Suprapubic skin (tissue), 4 donors: ENCODE data around the gene KRTAP5-3. TPM values are rescaled to one million over a fixed set of nuclear protein-coding genes. Genes with fewer than 3 reads are reported as not detected.

Experiments used
- DNase-seq, 2 donors: peaks; one replicate each; pipeline ENCODE4 v3.0.0-alpha.2; 2019; ENCODE audit warnings: low spot score in 2 of 2
- H3K27ac ChIP-seq: fragments of 200-600 bp; sonication (generic); one replicate; pipeline ENCODE4 v1.5.1; 2019
- H3K27me3 ChIP-seq: fragments of 200-600 bp; sonication (generic); one replicate; pipeline ENCODE4 v1.5.1; 2019
- H3K36me3 ChIP-seq: fragments of 200-600 bp; sonication (generic); one replicate; pipeline ENCODE4 v1.5.1; 2019
- H3K4me1 ChIP-seq: fragments of 200-600 bp; sonication (generic); one replicate; pipeline ENCODE4 v1.5.1; 2019
- H3K4me3 ChIP-seq: fragments of 200-600 bp; sonication (generic); one replicate; pipeline ENCODE4 v1.5.1; 2019; ENCODE audit warnings: mild to moderate bottlenecking
- H3K9me3 ChIP-seq: fragments of 200-600 bp; sonication (generic); one replicate; pipeline ENCODE4 v1.5.1; 2019
- CTCF ChIP-seq, 2 donors: fragments of 200-600 bp in 1 of 2; fragments of 450-650 bp in 1 of 2; sonication (generic) in 1 of 2; IDR thresholded peaks; one replicate each; pipeline ENCODE4 v1.5.1; 2016 to 2019; ENCODE audit warnings: antibody characterized with exemption in 2 of 2, mild to moderate bottlenecking in 1 of 2, moderate library complexity in 1 of 2
- EP300 ChIP-seq: sonication (generic); formaldehyde crosslinking; IDR thresholded peaks from one replicate; pipeline ENCODE4 v1.6.1; 2017; ENCODE audit warnings: antibody characterized with exemption
- POLR2A ChIP-seq, 2 donors: fragments of 450-650 bp; IDR thresholded peaks; one replicate each; pipeline ENCODE4 v1.6.1; 2017; ENCODE audit warnings: antibody characterized with exemption in 2 of 2, mild to moderate bottlenecking in 2 of 2, moderate library complexity in 2 of 2
- POLR2AphosphoS5 ChIP-seq, 3 donors: sonication (generic); formaldehyde crosslinking; IDR thresholded peaks; one replicate each; pipeline ENCODE4 v1.6.1; 2017; ENCODE audit warnings: antibody characterized with exemption in 3 of 3
- WGBS: methylation state at CpG from one replicate; pipeline ENCODE4 v1.1.5; 2018; 5-methylcytosine and 5-hydroxymethylcytosine counted together
- total RNA-seq, 4 donors: library from RNA; depleted of rRNA; stranded (reverse); fragments of >200 nt; gene quantifications; one replicate each; pipeline ENCODE4 v1.1.0, GENCODE V29; 2016

The KRTAP5-3 gene
- total RNA-seq, 4 donors from 2014 or later = 3.7 to 14.9 (median 4.4) TPM; not detected in 1

GRCh38 chr11:1570896-1571759, 37.1 kb downstream of the KRTAP5-3 start:
- Histone ChIP-seq H3K27ac (peak overlapping the region; percentile 7), H3K9me3 (no peaks in the 10 kb centered on the region), H3K4me1 (peaks cover 46% of the 10 kb centered on the region), H3K4me3 (peak overlapping the region; percentile 55), H3K27me3 (peaks cover 38% of the 10 kb centered on the region), H3K36me3 (no peaks in the 10 kb centered on the region)
- peak in 1 of 2 donors; percentile 75 for DNase-seq
- WGBS = no CpG with 5 or more reads among the region's 58 CpGs
- no peak for TF ChIP-seq POLR2AphosphoS5 (IDR thresholded peaks at IDR 0.05)
- no peak for TF ChIP-seq EP300
- TF ChIP-seq POLR2A (IDR thresholded peaks at IDR 0.05) = no peak
- no peak for TF ChIP-seq CTCF (IDR thresholded peaks at IDR 0.05)

- 80% methylated on average over 2 of the region's 8 CpGs for WGBS
- TF ChIP-seq POLR2A (IDR thresholded peaks at IDR 0.05) (no peak), CTCF (IDR thresholded peaks at IDR 0.05) (no peak), POLR2AphosphoS5 (IDR thresholded peaks at IDR 0.05) (no peak), EP300 (no peak)
- Histone ChIP-seq H3K36me3 (peaks cover 2% of the 10 kb centered on the region), H3K4me1 (peaks cover 46% of the 10 kb centered on the region), H3K9me3 (no peaks in the 10 kb centered on the region), H3K27me3 (peaks cover 32% of the 10 kb centered on the region), H3K27ac (no peak overlapping the region), H3K4me3 (no peak overlapping the region)
- DNase-seq = no peak
Observed at GRCh38 chr11:1570531-1570895, 37.8 kb downstream of the KRTAP5-3 start.

DNA sequence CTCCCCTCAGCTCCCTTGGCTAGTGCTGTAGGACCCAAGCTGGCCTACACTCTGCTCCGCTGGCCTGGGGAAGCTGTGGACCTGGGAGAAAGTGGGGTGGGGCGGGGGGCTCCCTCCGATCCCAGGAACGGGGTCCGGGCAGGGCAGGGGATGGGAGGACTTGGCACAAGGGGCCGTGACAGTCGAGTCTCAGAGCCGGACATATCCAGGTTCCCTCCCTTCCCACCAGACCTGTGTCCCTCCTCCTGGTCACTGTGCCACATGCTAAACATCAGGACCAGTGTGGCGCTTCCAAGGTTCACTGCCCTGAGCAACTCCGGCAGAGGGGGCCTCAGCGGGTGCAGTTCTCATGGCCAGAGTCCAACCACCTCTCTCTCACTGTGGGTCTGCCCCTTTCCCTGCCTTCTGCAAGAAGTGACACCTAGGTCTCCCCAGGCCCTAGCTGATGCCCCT, 38.2 kb downstream of the KRTAP5-3 start:
- Histone ChIP-seq H3K27ac (no peak overlapping the region), H3K36me3 (peaks cover 3% of the 10 kb centered on the region), H3K27me3 (peaks cover 27% of the 10 kb centered on the region), H3K9me3 (no peaks in the 10 kb centered on the region), H3K4me3 (no peak overlapping the region), H3K4me1 (peaks cover 46% of the 10 kb centered on the region)
- peak in 1 of 2 donors; percentile 66 for DNase-seq
- no peak for TF ChIP-seq EP300
- TF ChIP-seq CTCF (IDR thresholded peaks at IDR 0.05) = no peak
- no peak for TF ChIP-seq POLR2A (IDR thresholded peaks at IDR 0.05)
- TF ChIP-seq POLR2AphosphoS5 (IDR thresholded peaks at IDR 0.05) = no peak
- WGBS = 61% methylated on average over 3 of the region's 11 CpGs

DNA sequence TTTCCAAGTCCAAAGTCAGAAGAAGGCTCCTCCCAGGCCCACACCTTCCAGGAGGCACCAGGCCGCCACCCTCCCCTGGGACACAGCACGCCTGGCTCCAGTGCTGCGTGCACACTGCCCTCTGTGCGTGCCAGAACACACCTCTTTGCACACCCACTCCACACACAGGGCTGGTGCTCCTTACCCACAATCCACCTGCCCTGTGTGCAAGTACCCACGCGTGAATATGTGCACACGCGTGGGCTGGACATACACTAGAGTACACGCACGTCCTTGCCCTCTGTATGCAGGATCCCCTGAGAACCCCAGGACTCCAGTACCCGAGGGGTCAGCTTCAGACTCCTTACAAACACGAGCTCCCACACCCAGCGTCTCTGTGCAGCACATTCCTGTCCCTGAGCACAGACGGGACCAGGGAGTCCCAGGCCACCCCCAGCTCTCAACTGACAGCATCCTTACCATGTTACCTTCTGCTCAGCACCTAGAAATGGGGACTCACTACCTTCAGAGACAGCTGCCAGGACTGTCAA, 38.9 kb downstream of the KRTAP5-3 start:
- no peak for TF ChIP-seq CTCF (IDR thresholded peaks at IDR 0.05)
- TF ChIP-seq EP300 = no peak
- no peak for TF ChIP-seq POLR2A (IDR thresholded peaks at IDR 0.05)
- TF ChIP-seq POLR2AphosphoS5 (IDR thresholded peaks at IDR 0.05) = no peak
- Histone ChIP-seq H3K4me3 (no peak overlapping the region), H3K4me1 (peaks cover 41% of the 10 kb centered on the region), H3K9me3 (no peaks in the 10 kb centered on the region), H3K36me3 (peaks cover 3% of the 10 kb centered on the region), H3K27ac (no peak overlapping the region), H3K27me3 (peaks cover 23% of the 10 kb centered on the region)
- no peak for DNase-seq
- WGBS = 65% methylated on average over 9 of the region's 14 CpGs

GRCh38 chr11:1568441-1568911, 39.8 kb downstream of the KRTAP5-3 start:
- WGBS = 76% methylated on average over 13 of the region's 13 CpGs
- Histone ChIP-seq H3K27me3 (peaks cover 15% of the 10 kb centered on the region), H3K9me3 (no peaks in the 10 kb centered on the region), H3K4me1 (peaks cover 33% of the 10 kb centered on the region), H3K27ac (no peak overlapping the region), H3K36me3 (peaks cover 3% of the 10 kb centered on the region), H3K4me3 (no peak overlapping the region)
- TF ChIP-seq POLR2A (IDR thresholded peaks at IDR 0.05) = no peak
- no peak for TF ChIP-seq EP300
- TF ChIP-seq CTCF (IDR thresholded peaks at IDR 0.05) = no peak
- no peak for TF ChIP-seq POLR2AphosphoS5 (IDR thresholded peaks at IDR 0.05)
- DNase-seq = peak in 1 of 2 donors; percentile 76
